Loucy (cell line): ENCODE measurements around the gene TOR1B.

ENCODE experiments used
- CTCF ChIP-seq: fragments of 200-600 bp; sonication (generic); conservative IDR thresholded peaks from 2 replicates; pipeline ENCODE4 v1.5.1; 2014; ENCODE audit warnings: mild to moderate bottlenecking, antibody characterized with exemption, low read length
- EZH2phosphoT487 ChIP-seq: fragments of 200-600 bp; IDR thresholded peaks from 2 replicates; pipeline ENCODE4 v1.6.1; 2018; ENCODE audit warnings: antibody characterized with exemption, mild to moderate bottlenecking, moderate library complexity, borderline replicate concordance

GRCh38 chr9:129781981-129782380 is 21.0 kb upstream of the TOR1B start:
- TF ChIP-seq CTCF (no peak), EZH2phosphoT487 (no peak)
